HuH-7.5 (cell line): Measurements from ENCODE around the gene SSU72.
A peak's percentile ranks its signal among the peaks of the same experiment; 100 is the strongest.

Experiments
- DNase-seq: peaks from one replicate; pipeline ENCODE4 v3.0.0; 2011; ENCODE audit warnings: low spot score

SSU72 gene

GRCh38 chr1:1610796-1611195, 36.1 kb upstream of the SSU72 start:
- no peak for DNase-seq

- no peak for DNase-seq
Observed at GRCh38 chr1:1609822-1610485, 35.3 kb upstream of the SSU72 start.

DNA sequence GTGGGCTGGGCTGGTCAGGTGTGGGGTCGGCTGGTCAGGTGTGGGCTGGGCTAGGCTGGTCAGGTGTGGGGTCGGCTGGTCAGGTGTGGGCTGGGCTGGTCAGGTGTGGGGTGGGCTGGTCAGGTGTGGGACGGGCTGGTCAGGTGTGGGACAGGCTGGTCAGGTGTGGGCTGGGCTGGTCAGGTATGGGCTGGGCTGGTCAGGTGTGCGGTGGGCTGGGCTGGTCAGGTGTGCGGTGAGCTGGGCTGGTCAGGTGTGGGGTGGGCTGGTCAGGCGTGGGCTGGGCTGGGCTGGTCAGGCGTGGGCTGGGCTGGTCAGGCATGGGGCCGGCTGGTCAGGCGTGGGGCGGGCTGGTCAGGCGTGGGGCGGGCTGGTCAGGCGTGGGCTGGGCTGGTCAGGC, 31.6 kb upstream of the SSU72 start:
- DNase-seq: no peak

- no peak for DNase-seq
Observed at GRCh38 chr1:1605724-1606123, 31.1 kb upstream of the SSU72 start.

GRCh38 chr1:1605034-1605591, 30.4 kb upstream of the SSU72 start:
- no peak for DNase-seq

GRCh38 chr1:1604374-1605033, 29.8 kb upstream of the SSU72 start:
- DNase-seq: no peak

DNA sequence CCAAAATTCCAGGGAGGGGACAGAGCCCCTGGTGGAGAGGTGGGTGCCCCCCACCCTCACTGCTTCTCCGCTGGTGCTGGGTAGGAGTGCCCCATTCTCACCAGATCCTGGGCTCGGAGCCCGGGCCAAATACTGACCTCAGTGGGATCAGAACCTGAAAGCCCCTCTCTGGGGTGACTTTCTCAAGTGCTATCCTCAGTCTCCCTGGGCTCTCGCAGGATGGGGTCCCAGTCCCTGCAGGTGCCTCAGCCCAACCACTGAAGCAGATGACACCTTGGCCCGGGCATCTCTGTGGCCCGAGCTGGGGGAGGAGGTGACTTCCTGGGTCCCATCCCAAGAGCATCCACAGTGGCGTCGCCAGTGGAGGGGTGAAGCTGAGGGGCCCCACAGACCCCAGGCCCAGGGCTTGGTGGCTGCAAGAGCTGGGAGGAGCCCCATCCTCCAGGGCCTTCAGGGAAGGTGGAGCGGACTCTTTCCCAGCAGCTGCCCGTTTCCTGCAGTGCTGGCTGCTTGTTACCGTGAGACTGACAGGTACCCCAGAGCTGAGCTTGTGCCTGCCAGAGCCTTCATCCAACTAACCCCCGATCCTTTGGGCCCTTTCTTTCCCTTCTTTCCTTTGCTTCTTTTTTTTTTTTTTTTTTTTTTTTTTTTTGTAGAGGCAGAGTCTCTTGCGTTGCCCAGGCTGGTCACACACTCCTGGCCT, 29.2 kb upstream of the SSU72 start:
- DNase-seq: no peak

- DNase-seq: no peak
Observed at GRCh38 chr1:1602968-1603506, 28.4 kb upstream of the SSU72 start.

- no peak for DNase-seq
Observed at GRCh38 chr1:1602304-1602967, 27.8 kb upstream of the SSU72 start.

- DNase-seq: no peak
Observed at GRCh38 chr1:1601564-1602303, 27.1 kb upstream of the SSU72 start.

DNA sequence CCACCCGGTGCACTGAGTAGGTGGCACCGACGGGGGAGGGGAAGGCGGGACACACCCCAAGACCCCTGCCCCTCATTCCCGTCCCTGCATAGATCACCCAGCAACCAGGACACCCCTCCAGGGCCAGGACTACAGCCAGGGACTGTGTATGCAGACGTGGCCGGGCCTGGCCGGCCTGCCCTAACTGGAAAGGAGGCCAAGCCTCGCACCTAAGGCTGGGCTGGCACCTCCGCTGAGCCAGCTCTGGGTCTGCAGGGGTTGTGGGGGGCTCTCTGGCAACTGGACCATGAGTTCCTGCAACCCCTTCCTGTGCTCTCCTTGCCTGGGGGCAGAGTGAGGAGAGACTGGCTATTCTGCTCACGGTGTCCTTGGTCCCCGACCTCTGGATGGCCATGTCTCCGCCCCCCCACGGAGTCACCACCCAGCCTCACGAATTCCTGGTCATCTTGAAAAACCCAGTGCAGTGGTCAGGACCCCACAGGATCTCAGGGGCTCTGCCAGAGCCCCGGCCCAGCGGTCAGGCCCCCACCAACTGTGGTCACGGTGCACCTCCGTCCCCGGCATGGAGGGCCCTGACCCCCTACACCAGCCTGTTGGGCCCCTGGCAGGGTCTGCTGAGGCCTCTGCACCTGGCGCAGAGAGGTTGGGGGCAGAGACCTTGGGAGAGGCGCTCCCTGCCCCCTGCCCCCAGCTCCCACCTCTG, 26.3 kb upstream of the SSU72 start:
- no peak for DNase-seq

DNA sequence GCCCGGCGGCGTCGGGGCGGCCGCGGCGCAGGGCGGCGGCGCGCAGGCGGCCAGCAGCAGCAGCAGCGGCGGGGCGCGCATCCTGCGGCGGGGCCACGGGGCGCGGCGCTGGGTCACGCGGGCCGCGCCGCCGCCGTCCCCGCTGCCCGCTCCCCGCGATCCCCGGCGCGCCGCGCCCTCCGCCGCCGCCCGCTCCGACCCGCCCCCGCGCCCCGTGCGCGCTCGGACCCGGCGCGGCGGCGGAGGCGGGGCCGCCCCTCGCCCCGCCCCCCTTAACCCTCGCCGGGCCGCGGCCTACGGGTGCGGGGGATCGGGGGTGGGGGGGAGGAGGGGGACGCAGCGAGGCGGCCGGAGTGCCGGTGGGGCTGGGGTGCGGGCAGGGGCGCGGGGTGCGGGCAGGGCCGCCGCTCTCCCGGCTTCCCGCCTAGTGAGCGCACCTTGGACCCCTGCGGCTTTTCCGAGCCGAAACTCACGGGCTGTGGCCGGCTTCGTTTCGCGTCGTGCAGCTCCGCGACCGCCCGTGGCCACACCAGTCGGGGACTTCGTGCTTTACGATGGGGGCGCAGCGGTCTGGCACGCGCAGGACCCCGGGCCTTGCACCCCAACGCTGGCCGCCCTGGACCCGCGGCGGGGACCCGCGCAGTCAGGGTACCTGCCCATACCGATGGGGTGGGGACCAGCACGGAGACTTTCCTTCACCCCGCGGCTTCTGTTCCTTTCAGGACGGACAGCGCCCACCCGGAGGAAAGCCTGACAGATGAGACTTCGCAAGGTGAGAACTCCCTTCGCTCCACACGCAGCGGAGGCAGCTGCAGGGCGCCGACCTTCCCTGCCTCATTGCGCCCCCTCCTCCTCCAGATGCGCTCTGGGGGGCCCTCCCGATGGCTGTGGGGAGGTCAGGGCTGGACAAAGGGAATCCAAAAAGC, 25.5 kb upstream of the SSU72 start, which contains the start of gene FNDC10:
TSS of gene FNDC10 (minus strand) at position 201 of the 926 bp plus-strand sequence. CDS start at position 81, 120 bp downstream.
- no peak for DNase-seq

DNA sequence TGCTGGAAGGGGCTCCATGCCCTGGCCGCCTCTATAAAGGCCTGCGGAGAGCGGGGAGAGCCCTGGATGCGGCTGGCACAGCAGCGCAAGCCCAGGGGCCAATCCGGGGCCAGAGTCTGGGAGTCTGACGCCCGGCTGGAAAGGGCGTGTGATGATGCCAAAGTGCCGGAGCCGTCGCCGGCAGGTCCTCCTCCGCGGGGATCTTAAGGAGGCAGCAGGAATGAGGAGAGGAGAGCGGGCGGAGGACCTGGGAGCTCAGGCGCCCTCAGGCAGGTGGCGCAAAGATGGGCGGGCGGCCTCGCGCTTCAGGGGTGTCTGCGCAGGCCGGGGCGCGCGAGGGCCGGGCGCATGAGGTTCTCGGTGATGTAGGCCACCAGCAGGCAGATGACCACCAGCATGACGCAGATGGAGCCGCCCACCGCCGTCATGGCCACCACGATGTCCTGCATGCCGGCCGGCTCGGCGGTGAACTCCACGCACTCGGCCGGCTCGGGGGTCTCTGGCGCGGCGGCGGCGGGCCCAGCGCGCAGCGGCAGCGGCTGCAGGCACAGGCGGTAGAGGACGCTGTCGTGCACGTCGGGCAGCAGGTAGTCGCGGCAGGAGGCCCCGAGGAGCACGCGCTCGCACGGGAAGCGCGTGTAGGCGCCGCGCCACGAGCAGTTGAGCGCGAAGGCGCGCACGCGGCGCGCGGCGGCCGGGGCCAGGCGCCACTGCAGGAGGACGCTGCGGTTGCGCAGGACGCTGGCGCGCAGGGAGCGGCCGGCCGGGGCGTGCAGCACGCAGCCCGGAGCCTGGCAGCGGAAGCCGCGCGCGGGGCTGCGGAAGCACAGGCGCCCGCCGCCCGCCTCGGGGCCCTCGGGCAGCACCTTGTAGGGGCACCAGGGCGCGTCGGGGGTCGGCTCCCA, 24.6 kb upstream of the SSU72 start:
- no peak for DNase-seq

- no peak for DNase-seq
Observed at GRCh38 chr1:1598720-1599029, 24.0 kb upstream of the SSU72 start.

DNA sequence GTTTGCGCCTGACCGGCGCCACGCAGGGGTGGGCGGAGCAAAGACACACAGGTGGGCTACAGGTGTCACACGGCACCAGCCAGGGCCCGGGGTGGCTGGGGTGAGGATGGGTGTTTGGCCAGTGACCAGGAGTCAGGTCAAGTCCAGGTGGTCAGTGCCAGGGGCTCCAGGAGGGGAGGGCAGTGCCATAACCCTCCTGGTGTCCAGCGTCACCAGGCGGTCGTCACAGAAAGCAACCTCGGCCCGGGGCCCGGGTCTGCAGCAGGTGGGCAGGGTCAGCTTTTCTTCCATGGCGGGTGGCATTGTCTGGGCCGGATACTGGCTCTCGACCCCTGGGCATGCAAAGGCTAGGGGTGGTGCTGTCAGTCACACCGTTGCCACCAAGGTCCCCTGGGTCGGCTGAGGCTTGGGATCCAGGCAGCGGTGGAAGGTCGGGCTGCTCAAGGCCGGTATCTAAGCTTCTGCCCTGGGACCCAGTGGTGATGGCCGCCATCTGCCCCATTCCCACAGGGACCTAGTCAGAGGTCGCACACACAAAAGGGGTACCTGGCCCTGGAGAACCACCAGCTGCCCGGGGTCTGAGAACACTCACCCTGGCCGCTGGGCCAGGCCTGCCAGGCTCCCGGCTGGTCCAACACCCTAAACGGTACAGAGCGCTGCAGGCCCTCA, 23.5 kb upstream of the SSU72 start:
- no peak for DNase-seq

DNA sequence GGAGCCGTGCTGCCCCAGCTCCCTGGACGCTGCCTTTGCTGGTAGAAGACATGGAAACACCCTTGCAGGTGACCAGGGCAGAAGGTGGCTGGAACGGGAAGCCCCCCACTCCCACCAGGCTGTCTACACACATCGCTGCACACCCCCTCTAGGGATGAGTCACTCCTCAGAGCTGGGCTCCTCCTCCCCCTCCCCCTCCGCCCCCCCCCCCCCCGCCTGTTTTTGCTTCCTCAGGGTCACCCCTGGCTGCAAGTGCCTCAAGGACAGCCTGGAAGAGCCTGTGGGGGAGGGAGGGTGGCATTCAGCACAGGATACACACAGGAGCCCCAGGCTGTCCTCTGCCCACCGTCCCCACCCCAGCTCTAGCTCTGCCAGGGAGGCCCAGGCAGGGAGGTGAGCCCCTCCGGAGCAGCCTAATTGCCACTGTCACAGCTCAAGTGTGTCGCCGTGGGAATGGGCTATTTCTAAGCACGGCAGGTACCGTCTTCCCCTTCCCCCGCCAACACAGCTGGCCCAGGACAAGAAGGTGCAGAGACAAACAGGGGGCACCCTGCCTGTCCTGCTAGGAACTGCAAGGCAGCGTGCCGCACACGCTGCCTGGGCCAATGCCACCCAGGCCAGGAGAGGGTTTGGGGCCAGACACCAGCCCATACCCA, 22.7 kb upstream of the SSU72 start:
- DNase-seq: peak; percentile 84

DNA sequence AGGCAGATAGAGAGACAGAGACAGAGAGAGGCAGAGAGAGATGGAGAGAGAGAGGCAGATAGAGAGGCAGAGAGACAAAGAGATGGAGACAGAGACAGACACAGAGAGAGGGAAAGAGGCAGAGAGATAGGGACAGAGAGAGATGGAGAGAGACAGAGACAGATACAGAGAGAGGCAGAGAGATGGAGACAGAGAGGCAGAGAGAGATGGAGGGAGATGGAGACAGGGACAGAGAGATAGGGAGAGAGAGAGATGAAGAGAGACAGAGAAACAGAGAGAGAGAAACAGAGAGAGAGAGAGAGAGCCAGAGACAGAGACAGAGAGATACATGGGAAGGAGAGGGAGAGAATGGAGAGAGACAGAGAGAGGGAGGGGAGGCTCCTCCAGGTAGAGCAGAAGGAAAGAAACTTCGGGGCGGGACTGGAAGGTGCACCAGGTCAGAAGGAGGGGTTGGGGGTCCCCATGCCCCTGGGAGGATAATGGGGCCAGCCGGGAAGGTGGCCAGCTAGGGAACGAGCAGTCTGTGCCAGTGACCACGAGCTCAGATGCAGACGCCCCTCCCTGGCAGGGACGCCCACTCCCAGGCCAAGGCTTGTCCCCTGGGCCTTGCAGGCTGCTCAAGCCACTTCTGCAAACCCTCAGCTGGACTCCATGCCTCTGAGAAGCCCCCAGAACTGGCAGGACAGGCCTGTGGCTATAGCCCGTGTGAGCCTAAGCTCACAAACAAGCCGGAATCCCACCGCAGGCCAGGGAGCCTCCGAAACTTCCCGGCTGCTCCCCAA, 22.0 kb upstream of the SSU72 start:
- no peak for DNase-seq
